Stimulated activated CD8-positive, alpha-beta memory T cell treated with anti-CD3 and anti-CD28 coated beads, Interleukin-2, amount 100 ng/mL, for 1 hour (primary cell): ENCODE data around the gene ITGA1.
"Not testable (repeated sequence)": the region's sequence is repeated elsewhere in the genome, so short reads cannot be mapped to it uniquely, and the experiment has no call there.

ENCODE experiments used
- DNase-seq, 2 donors: peaks; one replicate each; pipeline ENCODE4 v3.0.0-alpha.2; 2020; ENCODE audit warnings: low read depth in 2 of 2

ITGA1 gene

GRCh38 chr5:52950686-52951085 lies 163.0 kb downstream of the ITGA1 start:
- no peak for DNase-seq

GRCh38 chr5:52952483-52952882 lies 164.8 kb downstream of the ITGA1 start:
- no peak for DNase-seq

GRCh38 chr5:52956014-52956413 lies 168.3 kb downstream of the ITGA1 start:
- no peak for DNase-seq

DNA sequence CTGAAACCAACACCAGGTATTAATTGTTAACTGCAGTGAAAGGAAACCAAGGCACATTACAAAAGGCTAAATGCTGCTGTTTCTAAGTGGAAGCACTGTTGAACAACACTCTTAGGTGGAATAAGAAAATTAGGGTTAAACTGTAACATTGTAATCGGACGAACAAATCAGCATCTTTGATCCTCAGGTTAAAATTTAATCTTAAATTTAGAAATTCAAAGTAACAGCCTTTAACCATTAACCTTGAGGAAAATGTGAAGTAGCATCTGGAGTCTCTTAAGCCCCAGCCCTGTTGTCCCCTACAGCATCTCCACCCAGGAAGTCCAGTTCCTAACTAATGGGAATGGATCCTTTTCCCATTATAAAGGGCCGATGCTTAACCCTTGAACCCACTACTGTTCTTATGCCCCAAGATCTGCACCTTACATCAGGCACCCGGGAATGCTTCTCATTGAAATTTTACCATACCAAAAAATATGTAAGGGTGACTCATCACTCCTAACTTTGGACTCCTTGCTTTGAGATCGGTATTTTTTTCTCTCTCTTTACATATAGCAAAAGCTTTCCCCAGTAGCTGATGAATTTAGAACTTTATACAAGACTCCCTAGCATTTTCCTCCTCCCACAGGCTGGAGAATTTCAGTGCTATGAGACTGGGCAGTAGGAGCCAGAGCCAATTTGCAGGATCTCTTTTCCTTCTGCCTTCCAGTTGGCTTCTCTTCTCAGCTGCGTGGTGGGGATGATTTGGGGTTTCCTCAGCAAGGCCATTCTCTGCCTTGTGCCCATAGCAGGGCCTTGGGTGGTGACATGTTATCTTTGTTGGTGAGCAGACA lies 169.4 kb downstream of the ITGA1 start:
- no peak for DNase-seq

DNA sequence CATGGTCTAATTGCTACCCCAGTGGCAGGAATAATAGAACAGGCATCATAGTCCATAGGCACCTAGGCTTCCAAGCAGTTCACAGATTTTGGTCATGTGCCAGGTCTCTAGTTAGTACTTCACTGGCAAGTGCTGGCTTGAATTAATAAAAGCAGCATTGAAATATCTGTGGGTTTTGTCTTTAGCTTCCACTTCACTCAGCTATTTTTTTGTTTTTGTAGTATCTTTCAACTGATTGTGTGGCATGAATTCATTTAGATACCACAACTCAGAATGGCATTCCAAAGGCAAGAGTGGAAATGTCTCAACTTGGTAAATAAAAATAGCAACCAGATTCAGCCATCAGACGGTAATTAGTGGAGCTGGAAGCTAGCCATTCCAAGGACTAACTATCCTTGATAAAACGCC lies 173.6 kb downstream of the ITGA1 start:
- no peak for DNase-seq

DNA sequence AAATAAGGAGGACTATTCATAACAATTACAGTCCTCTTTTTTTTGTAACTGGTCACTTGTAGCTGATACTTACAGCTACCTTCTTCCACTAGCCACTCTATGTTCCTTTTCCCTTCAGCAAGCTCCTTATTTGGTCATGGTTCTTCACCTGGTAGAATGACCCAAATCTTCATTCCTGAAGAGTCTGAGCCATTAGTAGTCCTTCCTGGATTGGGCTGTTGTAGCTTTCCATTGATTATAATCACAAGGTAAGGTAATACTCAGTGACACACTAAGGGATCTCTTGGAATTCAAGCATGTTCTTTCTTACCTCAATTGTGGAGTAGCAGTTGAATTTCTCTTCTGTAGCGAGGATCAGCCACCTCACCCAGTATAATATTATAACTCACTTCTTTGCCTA lies 175.9 kb downstream of the ITGA1 start:
- no peak for DNase-seq

DNA sequence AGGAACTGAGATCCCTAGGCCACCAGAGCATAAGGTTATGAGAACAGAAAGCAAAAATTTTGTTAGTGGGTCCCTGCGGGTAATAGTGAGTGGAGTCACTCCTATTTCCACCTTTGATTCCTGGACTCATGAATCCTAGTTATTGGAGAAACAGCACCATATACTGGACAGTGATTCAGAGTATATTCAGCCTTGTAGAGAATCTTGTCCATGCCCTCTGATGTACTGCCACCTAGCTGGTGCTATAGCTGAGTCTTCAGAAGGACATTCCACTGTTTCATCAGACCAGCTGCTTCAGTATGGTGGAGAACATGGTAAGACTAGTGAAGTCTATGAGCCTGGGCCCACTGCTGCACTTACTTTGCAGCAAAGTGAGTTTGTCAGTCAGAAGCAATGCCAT lies 176.4 kb downstream of the ITGA1 start:
- DNase-seq: no peak

GRCh38 chr5:52976157-52976556 lies 188.4 kb downstream of the ITGA1 start:
- not testable (repeated sequence) for DNase-seq

- DNase-seq: no peak
These were observed 189.7 kb downstream of the ITGA1 start for GRCh38 chr5:52977264-52977897.

GRCh38 chr5:52981507-52981906 lies 193.8 kb downstream of the ITGA1 start:
- DNase-seq: no peak

DNA sequence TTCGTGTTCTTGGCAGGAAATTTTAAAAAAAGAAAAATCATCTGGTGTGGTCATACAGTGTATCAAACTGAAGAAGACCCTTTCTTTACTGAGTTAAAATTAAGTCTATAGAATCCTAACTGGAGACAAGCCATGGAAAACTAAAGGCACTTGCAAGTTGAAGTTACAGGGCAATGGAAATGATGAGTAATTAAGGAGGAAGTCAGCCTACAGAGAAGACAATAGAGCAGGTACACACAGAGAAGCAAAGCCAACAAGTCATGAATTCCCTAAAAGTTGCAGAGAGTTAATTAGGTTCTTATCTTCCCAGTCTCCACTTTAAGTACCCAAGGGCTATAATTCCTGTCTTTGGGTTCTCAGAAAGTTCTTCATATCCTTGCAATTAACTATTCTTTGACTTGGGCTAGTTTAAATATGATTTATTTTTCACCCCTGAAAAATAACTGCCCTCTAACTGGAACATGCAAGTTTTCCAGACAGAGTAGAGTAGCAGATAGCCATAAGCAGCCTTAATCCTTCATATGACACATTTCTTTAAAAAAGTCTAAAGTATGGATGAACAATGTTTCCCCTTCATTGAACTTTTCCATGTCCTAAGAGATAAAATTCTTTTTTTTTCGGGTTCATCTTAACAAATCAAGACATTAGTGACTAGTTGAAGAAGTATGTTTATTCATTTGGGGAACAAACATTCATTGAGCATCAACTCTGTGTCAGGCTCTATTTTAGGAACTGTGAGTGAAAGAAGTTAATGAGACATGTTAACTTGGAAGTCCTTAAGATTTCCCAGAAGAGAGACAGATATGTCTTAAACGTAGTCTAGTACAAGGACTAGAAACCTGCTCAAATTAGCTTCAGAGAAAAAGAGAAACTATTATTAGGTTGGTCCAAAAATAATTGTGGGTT lies 196.3 kb downstream of the ITGA1 start:
- no peak for DNase-seq

GRCh38 chr5:52985306-52985705 lies 197.6 kb downstream of the ITGA1 start:
- no peak for DNase-seq

GRCh38 chr5:52987711-52988331 lies 200.1 kb downstream of the ITGA1 start:
- no peak for DNase-seq

DNA sequence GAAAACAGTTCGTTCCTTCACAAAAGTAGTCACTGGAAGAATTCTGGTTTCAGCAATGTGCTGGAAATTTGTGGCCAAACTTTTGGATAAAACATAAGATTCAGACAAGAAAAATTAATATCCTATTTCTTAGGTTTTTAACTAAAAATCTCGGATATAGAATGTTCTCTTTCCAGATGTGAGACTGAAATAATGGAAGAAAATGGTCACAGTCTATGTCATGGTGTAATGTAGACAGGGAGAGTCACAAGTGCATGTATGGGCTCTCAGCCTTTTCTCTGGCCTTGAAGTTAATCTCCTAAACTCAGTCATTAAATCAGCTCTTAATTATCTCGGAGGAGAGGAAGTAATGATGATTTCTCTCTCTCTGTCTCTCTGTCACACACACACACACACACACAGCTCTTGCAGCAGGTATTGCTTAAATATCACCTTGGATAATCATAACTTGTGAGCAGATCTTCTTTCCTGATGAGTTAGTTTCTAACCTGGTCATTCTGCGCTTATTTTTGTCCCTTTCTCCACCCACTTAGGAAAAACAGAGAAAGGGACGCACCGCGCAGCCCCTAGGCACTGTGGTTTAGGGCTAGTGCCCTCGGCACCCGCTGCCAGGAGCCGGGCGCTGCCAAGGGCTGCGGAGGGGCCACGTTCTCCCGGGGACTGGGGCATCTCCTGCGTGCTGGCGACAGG lies 200.8 kb downstream of the ITGA1 start:
- no peak for DNase-seq

GRCh38 chr5:52989025-52989780 lies 201.5 kb downstream of the ITGA1 start, which contains the start of gene ITGA2:
TSS of gene ITGA2 (plus strand) at chr5:52989352. CDS start at chr5:52989469, 117 bp downstream.
- DNase-seq: no peak

GRCh38 chr5:52989781-52990527 lies 202.2 kb downstream of the ITGA1 start:
- no peak for DNase-seq

GRCh38 chr5:52990528-52990925 lies 202.8 kb downstream of the ITGA1 start:
- no peak for DNase-seq

- DNase-seq: no peak
These were observed 205.7 kb downstream of the ITGA1 start for GRCh38 chr5:52993367-52993766.

- no peak for DNase-seq
These were observed 206.6 kb downstream of the ITGA1 start for GRCh38 chr5:52994266-52994665.

DNA sequence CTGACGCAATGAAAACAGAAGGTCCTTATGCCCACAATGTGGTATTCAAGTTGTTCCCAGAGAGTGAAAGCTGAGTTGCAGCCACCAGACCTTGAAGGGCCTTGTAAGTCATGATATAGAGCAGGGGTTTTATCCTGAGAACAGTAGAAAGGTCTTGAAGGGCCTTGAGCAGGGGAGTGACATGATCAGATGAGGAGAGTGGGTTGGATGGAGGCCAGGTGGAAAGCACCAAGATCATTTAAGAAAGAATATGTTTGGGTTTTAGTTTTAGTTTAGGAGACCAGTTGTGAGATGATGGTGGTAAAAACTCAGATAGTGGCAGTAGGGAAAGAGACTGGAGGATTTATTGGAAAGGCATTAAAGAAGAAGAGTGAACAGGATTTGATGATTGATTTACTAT lies 207.4 kb downstream of the ITGA1 start:
- DNase-seq: no peak
